Measurements from ENCODE around the gene C1R. TPM values are rescaled to one million over a fixed set of nuclear protein-coding genes. Genes with fewer than 3 reads are reported as not detected.

The C1R gene
- total RNA-seq, 1 experiment from 2014 or later: 9.6 TPM

DNA sequence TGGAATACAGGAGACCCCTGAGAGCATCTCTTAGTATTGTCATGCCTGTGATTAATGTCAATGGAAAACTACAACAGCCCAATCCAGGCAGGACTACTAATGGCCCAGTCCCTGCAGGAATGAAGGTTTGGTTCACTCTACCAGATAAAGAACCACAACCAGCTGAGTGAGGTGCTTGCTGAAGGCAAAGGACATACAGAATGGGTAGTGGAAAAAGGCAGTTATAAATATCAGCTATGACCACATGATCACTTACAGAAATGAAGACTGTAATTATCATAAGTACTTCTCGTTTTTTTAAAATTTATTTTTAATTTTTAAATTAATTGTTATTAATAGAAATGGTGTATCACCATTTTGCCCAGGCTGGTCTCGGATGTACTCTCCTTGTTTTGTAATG is 56.8 kb downstream of the C1R start:
- Histone ChIP-seq H3F3A (ENCODE audit: low read length, unreplicated experiment) (no peaks in the 10 kb centered on the region), H3K79me2 (ENCODE audit: low read length) (no peaks in the 10 kb centered on the region), H2AFZ (ENCODE audit: low read length) (no peak overlapping the region), H3K36me3 (ENCODE audit: low read depth, low read length) (no peaks in the 10 kb centered on the region), H4K20me1 (ENCODE audit: low read length) (no peaks in the 10 kb centered on the region), H3K9me3 (ENCODE audit: low read length) (no peaks in the 10 kb centered on the region), H3K27me3 (ENCODE audit: low read length) (no peaks in the 10 kb centered on the region), H3K9ac (ENCODE audit: low read length) (no peak overlapping the region), H3K27ac (ENCODE audit: low read length) (no peak overlapping the region), H3K4me1 (ENCODE audit: insufficient read depth, low read length) (no peaks in the 10 kb centered on the region), H3K9me2 (replicated peaks; ENCODE audit: low read length) (no peaks in the 10 kb centered on the region), H3K4me2 (ENCODE audit: low read length) (no peak overlapping the region), H3K4me3 (ENCODE audit: low read length) (no peak overlapping the region)
- DNase-seq: no peak
- ChIA-PET CTCF (no interaction called here), POLR2A (ENCODE audit: unreplicated experiment) (no interaction called here)
- no TSS peak for BruUV-seq (replicated peaks)
- TF ChIP-seq CTCF (conservative IDR thresholded peaks at IDR 0.05; ENCODE audit: low read depth, low read length) (no peak), EZH2 (IDR thresholded peaks at IDR 0.05; ENCODE audit: low read length, unreplicated experiment) (no peak), EZH2phosphoT487 (IDR thresholded peaks at IDR 0.05; ENCODE audit: borderline replicate concordance, low read length) (no peak)
- intact Hi-C loops (cut with micrococcal nuclease): no loop called here
- ATAC-seq: no peak

DNA sequence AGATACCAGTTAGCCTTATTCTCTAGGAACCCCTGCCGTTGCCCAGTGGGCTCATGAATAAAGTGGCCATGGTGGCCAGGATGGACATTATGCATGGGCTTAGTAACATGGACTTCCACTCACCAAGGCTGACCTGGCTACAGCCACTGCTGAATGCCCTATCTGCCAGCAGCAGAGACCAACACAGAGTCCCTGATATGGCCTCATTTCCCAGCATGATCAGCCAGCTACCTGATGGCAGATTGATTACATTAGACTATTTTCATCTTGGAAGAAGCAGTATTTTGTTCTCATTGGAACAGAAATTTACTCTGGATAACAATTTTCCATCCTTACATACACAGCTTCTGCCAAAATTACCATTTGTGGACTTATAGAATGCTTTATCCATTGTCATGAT is 57.8 kb downstream of the C1R start:
- TF ChIP-seq EZH2phosphoT487 (IDR thresholded peaks at IDR 0.05; ENCODE audit: borderline replicate concordance, low read length) (no peak), CTCF (conservative IDR thresholded peaks at IDR 0.05; ENCODE audit: low read depth, low read length) (no peak), EZH2 (IDR thresholded peaks at IDR 0.05; ENCODE audit: low read length, unreplicated experiment) (no peak)
- no peak for DNase-seq
- no peaks in the 10 kb centered on the region for H3K4me1 ChIP-seq (ENCODE audit: insufficient read depth, low read length)
- intact Hi-C loops (cut with micrococcal nuclease): no loop called here
- no peak overlapping the region for H2AFZ ChIP-seq (ENCODE audit: low read length)
- CTCF ChIA-PET: no interaction called here
- no peaks in the 10 kb centered on the region for H3K79me2 ChIP-seq (ENCODE audit: low read length)
- no TSS peak for BruUV-seq (replicated peaks)
- H3K9me2 ChIP-seq (replicated peaks; ENCODE audit: low read length): no peaks in the 10 kb centered on the region
- no peak overlapping the region for H3K4me2 ChIP-seq (ENCODE audit: low read length)
- ATAC-seq: no peak
- H3K4me3 ChIP-seq (ENCODE audit: low read length): no peak overlapping the region
- no peaks in the 10 kb centered on the region for H4K20me1 ChIP-seq (ENCODE audit: low read length)
- no peak overlapping the region for H3K9ac ChIP-seq (ENCODE audit: low read length)
- POLR2A ChIA-PET (ENCODE audit: unreplicated experiment): no interaction called here
- no peak overlapping the region for H3K27ac ChIP-seq (ENCODE audit: low read length)
- H3F3A ChIP-seq (ENCODE audit: low read length, unreplicated experiment): no peaks in the 10 kb centered on the region
- no peaks in the 10 kb centered on the region for H3K9me3 ChIP-seq (ENCODE audit: low read length)
- H3K27me3 ChIP-seq (ENCODE audit: low read length): no peaks in the 10 kb centered on the region
- H3K36me3 ChIP-seq (ENCODE audit: low read depth, low read length): no peaks in the 10 kb centered on the region

DNA sequence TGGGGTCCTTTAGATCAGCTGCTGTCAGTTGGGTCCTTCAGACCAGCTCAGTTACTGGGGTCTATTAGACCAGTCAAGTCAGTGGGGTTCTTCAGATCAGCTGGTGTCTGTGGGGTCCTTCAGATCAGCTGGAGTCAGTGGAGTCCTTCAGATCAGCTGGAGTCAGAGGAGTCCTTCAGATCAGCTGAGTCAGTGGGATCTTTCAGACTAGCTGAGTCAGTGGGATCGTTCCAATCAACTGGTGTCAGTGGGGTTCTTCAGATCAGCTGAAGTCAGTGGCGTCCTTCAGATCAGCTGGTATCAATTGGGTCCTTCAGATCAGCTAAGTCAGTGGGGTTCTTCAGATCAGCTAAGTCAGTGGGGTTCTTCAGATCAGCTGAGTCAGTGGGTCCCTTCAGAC is 59.3 kb downstream of the C1R start:
- no peak overlapping the region for H3K9ac ChIP-seq (ENCODE audit: low read length)

More for the DNA sequence above, 59.3 kb downstream of the C1R start:
- no peak for DNase-seq
- intact Hi-C loops (cut with micrococcal nuclease): no loop called here
- H3K9me3 ChIP-seq (ENCODE audit: low read length): no peaks in the 10 kb centered on the region
- no peaks in the 10 kb centered on the region for H4K20me1 ChIP-seq (ENCODE audit: low read length)
- no peaks in the 10 kb centered on the region for H3K36me3 ChIP-seq (ENCODE audit: low read depth, low read length)
- BruUV-seq (replicated peaks): no TSS peak
- no peak overlapping the region for H2AFZ ChIP-seq (ENCODE audit: low read length)
- H3K79me2 ChIP-seq (ENCODE audit: low read length): no peaks in the 10 kb centered on the region
- H3K27ac ChIP-seq (ENCODE audit: low read length): no peak overlapping the region
- TF ChIP-seq CTCF (conservative IDR thresholded peaks at IDR 0.05; ENCODE audit: low read depth, low read length) (no peak), EZH2phosphoT487 (IDR thresholded peaks at IDR 0.05; ENCODE audit: borderline replicate concordance, low read length) (no peak), EZH2 (IDR thresholded peaks at IDR 0.05; ENCODE audit: low read length, unreplicated experiment) (no peak)
- no peaks in the 10 kb centered on the region for H3K4me1 ChIP-seq (ENCODE audit: insufficient read depth, low read length)
- H3K4me2 ChIP-seq (ENCODE audit: low read length): no peak overlapping the region
- no peaks in the 10 kb centered on the region for H3K27me3 ChIP-seq (ENCODE audit: low read length)
- H3K4me3 ChIP-seq (ENCODE audit: low read length): no peak overlapping the region
- no peak for ATAC-seq
- POLR2A ChIA-PET (ENCODE audit: unreplicated experiment): no interaction called here
- no peaks in the 10 kb centered on the region for H3K9me2 ChIP-seq (replicated peaks; ENCODE audit: low read length)
- CTCF ChIA-PET: no interaction called here
- no peaks in the 10 kb centered on the region for H3F3A ChIP-seq (ENCODE audit: low read length, unreplicated experiment)
